GM12891 (cell line): ENCODE data around the gene VWA8.

ENCODE experiments used
- POLR2A ChIP-seq: IDR thresholded peaks from 2 replicates; pipeline ENCODE4 v1.6.1; 2011; ENCODE audit warnings: low read depth, low read length, control low read depth
- POLR2AphosphoS5 ChIP-seq: IDR thresholded peaks from 2 replicates; pipeline ENCODE4 v1.6.1; 2011; ENCODE audit warnings: low read depth, low read length, control low read depth

DNA sequence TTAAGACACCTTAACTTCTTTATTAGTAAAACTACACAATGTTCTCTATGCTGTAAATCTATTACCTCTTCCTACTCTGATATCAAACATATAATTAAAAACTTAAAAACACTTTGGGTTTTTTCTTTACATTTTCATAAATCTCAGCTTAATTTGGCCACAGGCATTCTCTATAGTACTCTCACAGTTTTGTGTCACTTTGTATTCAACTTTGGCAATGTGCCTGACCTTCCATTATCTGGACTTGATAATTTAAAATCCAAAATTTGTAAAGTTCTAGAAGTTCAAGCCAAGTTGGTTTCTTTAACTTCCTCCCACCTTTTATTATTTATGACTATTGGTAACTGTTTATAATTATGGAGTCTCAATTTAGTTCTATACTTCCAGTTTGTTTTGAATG lies 46.4 kb downstream of the VWA8 start:
- TF ChIP-seq POLR2A = no peak
- TF ChIP-seq POLR2AphosphoS5 = no peak
